Vagina (tissue), 2 donors: ENCODE results near the gene SUCLA2. TPM values are rescaled to one million over a fixed set of nuclear protein-coding genes. Genes with fewer than 3 reads are reported as not detected.

Source experiments
- DNase-seq, 2 donors: peaks; one replicate each; pipeline ENCODE4 v3.0.0-alpha.2; 2017; ENCODE audit errors: extremely low spot score in 2 of 2
- H3K27ac ChIP-seq: fragments of 200-600 bp; sonication (generic); one replicate; pipeline ENCODE4 v1.5.1; 2019
- H3K27me3 ChIP-seq: fragments of 200-600 bp; sonication (generic); one replicate; pipeline ENCODE4 v1.5.1; 2019
- H3K36me3 ChIP-seq, 2 donors: fragments of 200-600 bp; sonication (generic); one replicate each; pipeline ENCODE4 v1.5.1; 2017 to 2019
- H3K4me1 ChIP-seq: fragments of 200-600 bp; sonication (generic); one replicate; pipeline ENCODE4 v1.5.1; 2019
- H3K4me3 ChIP-seq, 2 donors: fragments of 200-600 bp; sonication (generic); 1 replicate in 1 of 2; 2 replicates in 1 of 2; pipeline ENCODE4 v1.5.1; 2016 to 2019
- H3K9me3 ChIP-seq: fragments of 200-600 bp; sonication (generic); one replicate; pipeline ENCODE4 v1.5.1; 2019
- POLR2A ChIP-seq, 2 donors: fragments of 450-650 bp; IDR thresholded peaks; one replicate each; pipeline ENCODE4 v1.6.1; 2017; ENCODE audit warnings: antibody characterized with exemption in 2 of 2, mild to moderate bottlenecking in 2 of 2, moderate library complexity in 2 of 2
- POLR2AphosphoS5 ChIP-seq, 2 donors: sonication (generic); formaldehyde crosslinking; IDR thresholded peaks; one replicate each; pipeline ENCODE4 v1.9.0; 2017; ENCODE audit warnings: antibody characterized with exemption in 2 of 2, mild to moderate bottlenecking in 2 of 2, low read depth in 1 of 2; ENCODE audit not compliant: insufficient read depth in 1 of 2
- intact Hi-C: fragments of 100-400 bp; cut with DNase I; formaldehyde crosslinking; loops from one replicate; pipeline ENCODE4 v1.15.1; 2023
- total RNA-seq: library from RNA; depleted of rRNA; stranded (reverse); fragments of >200 nt; gene quantifications from one replicate; pipeline ENCODE4 v1.2.3, GENCODE V29; 2016
- TF ChIP-seq, protein P1 (sequence below), 3 experiments: fragments of 450-650 bp in 2 of 3; fragments of 200-600 bp in 1 of 3; sonication (generic) in 1 of 3; IDR thresholded peaks; one replicate each; pipeline ENCODE4 v1.5.1; 2017 to 2019; ENCODE audit warnings: antibody characterized with exemption in 3 of 3, mild to moderate bottlenecking in 2 of 3, moderate library complexity in 2 of 3

The SUCLA2 gene
- total RNA-seq, 1 donor from 2014 or later = 51.1 TPM

DNA sequence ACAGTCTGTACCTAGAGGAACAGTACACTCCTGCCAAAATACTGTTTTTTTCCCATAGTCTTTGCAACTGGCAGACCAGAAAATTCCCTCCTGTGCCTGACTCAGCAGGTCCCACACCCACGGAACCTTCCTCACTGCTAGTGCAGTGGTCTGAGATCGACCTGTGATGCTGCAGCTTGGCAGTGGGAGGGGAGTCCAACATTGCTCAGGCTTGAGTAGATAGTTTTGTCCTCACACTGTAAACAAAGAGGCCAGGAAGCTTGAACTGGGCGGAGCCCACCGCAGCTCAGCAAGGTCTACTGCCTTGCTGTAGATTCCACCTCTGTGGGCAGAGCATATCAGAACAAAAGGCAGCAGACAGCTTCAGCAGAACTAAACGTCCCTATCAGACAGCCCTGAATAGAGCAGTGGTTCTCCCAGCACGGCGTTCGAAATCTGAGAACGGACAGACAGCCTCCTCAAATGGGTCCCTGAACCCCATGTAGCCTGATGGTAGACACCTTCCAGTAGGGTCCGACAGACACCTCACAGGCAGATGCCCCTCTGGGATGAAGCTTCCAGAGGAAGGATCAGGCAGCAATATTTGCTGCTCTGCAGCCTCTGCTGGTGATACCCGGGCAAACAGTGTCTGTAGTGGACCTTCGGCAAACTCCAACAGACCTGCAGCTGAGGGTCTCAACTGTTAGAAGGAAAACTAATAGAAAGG, 92.7 kb downstream of the SUCLA2 start:
- Histone ChIP-seq H3K27me3 (no peaks in the 10 kb centered on the region), H3K27ac (no peak overlapping the region), H3K4me1 (no peaks in the 10 kb centered on the region), H3K4me3 (no peak overlapping the region), H3K36me3 (no peaks in the 10 kb centered on the region), H3K9me3 (no peaks in the 10 kb centered on the region)
- no peak for TF ChIP-seq POLR2AphosphoS5 (IDR thresholded peaks at IDR 0.05; ENCODE audit: insufficient read depth in 1 of 2, low read depth in 1 of 2)
- no peak for TF ChIP-seq POLR2A (IDR thresholded peaks at IDR 0.05)
- TF ChIP-seq, protein P1, sequence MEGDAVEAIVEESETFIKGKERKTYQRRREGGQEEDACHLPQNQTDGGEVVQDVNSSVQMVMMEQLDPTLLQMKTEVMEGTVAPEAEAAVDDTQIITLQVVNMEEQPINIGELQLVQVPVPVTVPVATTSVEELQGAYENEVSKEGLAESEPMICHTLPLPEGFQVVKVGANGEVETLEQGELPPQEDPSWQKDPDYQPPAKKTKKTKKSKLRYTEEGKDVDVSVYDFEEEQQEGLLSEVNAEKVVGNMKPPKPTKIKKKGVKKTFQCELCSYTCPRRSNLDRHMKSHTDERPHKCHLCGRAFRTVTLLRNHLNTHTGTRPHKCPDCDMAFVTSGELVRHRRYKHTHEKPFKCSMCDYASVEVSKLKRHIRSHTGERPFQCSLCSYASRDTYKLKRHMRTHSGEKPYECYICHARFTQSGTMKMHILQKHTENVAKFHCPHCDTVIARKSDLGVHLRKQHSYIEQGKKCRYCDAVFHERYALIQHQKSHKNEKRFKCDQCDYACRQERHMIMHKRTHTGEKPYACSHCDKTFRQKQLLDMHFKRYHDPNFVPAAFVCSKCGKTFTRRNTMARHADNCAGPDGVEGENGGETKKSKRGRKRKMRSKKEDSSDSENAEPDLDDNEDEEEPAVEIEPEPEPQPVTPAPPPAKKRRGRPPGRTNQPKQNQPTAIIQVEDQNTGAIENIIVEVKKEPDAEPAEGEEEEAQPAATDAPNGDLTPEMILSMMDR (IDR thresholded peaks at IDR 0.05) = no peak
- no peak for DNase-seq
- intact Hi-C loops = no loop called here

DNA sequence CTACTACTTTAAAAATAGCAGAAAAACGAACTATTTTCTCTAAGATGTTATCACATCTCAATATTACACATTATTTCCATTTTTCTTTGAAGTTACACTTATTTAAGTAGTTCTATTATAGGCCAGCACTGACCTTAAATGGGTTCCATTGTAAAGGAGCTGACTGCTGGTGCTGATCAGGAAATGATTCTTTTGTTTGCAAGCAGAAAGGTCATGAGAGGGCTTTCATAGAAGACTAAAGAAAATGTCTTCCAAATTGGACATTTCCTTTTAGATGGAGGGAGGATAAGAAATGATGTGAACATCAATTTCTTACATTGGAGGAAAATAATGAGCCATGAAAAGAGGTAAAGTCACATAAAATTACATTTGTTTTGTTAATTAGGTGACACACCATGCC, 96.2 kb downstream of the SUCLA2 start:
- no peak overlapping the region for H3K27ac ChIP-seq
- TF ChIP-seq, protein P1 (IDR thresholded peaks at IDR 0.05) = no peak
- TF ChIP-seq POLR2AphosphoS5 (IDR thresholded peaks at IDR 0.05; ENCODE audit: insufficient read depth in 1 of 2, low read depth in 1 of 2) = no peak
- TF ChIP-seq POLR2A (IDR thresholded peaks at IDR 0.05) = no peak

DNA sequence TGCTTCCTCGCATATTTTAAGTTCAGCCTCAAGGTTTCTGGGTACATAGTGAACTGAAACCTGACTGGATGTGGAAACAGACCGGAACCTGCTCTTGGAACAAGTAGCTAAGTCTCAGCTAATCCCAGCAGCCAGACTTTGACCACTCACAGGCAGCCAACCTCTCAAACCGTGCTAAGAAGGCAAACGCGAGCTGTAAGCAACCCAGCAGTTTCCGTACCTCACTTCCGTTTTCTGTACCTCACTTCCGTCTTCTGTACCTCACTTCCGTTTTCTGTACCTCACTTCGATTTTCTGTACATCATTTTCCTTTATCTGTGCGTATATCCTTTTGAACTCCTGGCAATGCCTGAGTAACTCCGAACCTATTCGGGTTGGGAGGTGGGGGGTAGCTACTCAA, 96.8 kb downstream of the SUCLA2 start:
- no peaks in the 10 kb centered on the region for H3K9me3 ChIP-seq
- peak overlapping the region; percentile 33 for H3K27ac ChIP-seq
- intact Hi-C loops = no loop called here
- peak overlapping the region; percentile 22 to 24 for H3K4me3 ChIP-seq
- H3K4me1 ChIP-seq = no peaks in the 10 kb centered on the region
- TF ChIP-seq POLR2AphosphoS5 (IDR thresholded peaks at IDR 0.05; ENCODE audit: insufficient read depth in 1 of 2, low read depth in 1 of 2) (no peak), POLR2A (IDR thresholded peaks at IDR 0.05) (no peak)
- TF ChIP-seq, protein P1 (IDR thresholded peaks at IDR 0.05) = no peak
- no peaks in the 10 kb centered on the region for H3K36me3 ChIP-seq
- no peak for DNase-seq
- H3K27me3 ChIP-seq = no peaks in the 10 kb centered on the region

More for the DNA sequence above, 96.2 kb downstream of the SUCLA2 start:
- no peaks in the 10 kb centered on the region for H3K9me3 ChIP-seq
- no peaks in the 10 kb centered on the region for H3K4me1 ChIP-seq
- intact Hi-C loops = no loop called here
- no peak for DNase-seq
- no peaks in the 10 kb centered on the region for H3K36me3 ChIP-seq
- H3K27me3 ChIP-seq = no peaks in the 10 kb centered on the region
- H3K4me3 ChIP-seq = no peak overlapping the region

DNA sequence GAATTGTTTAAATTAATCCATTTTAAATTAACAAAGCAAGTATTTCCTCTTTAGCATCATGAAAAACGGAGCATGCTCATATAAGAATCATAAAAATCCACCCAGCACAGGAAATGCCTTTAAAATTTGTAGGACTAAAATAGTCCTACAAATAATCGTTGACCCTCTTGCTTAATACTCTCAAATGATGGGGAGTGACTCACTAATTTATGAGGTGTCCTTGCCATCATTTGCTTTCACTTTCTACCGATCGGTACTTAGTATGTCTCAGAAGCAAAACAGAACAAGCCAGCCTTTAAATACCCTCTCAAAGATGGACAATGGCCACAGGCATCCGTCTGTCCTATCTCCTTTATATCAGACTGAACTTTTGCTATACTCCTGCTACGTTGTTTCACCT, 97.2 kb downstream of the SUCLA2 start:
- Histone ChIP-seq H3K9me3 (no peaks in the 10 kb centered on the region), H3K27ac (peak overlapping the region; percentile 33), H3K4me1 (no peaks in the 10 kb centered on the region), H3K4me3 (peak overlapping the region; percentile 22 to 24), H3K27me3 (no peaks in the 10 kb centered on the region), H3K36me3 (no peaks in the 10 kb centered on the region)
- intact Hi-C loops = no loop called here
- DNase-seq = no peak
- no peak for TF ChIP-seq POLR2A (IDR thresholded peaks at IDR 0.05)
- TF ChIP-seq, protein P1 (IDR thresholded peaks at IDR 0.05) = no peak
- no peak for TF ChIP-seq POLR2AphosphoS5 (IDR thresholded peaks at IDR 0.05; ENCODE audit: insufficient read depth in 1 of 2, low read depth in 1 of 2)

DNA sequence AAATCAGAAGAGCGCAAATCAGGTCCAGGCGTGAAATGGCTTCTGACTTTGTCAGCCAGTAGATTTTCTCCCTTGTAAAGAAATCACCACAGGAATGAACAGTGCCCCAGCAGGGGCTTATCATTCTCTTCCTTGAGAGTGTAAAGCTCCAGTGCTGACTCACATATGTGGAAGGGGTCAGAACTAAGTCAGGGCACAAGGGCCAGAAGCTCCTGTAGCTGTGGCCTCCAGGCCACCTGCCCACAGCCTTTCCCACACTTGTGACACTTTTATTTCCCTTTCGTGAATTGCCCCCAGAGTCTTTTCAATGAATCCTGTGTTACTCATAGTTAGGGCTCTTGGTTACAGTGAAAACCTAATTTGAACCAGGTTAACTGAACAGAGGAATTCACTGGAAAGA, 99.6 kb downstream of the SUCLA2 start:
- intact Hi-C loops = no loop called here

More for the DNA sequence above, 99.6 kb downstream of the SUCLA2 start:
- Histone ChIP-seq H3K27ac (no peak overlapping the region), H3K4me1 (no peaks in the 10 kb centered on the region), H3K9me3 (no peaks in the 10 kb centered on the region), H3K27me3 (no peaks in the 10 kb centered on the region), H3K4me3 (no peak overlapping the region), H3K36me3 (no peaks in the 10 kb centered on the region)
- no peak for DNase-seq
- TF ChIP-seq POLR2A (IDR thresholded peaks at IDR 0.05) (no peak), POLR2AphosphoS5 (IDR thresholded peaks at IDR 0.05; ENCODE audit: insufficient read depth in 1 of 2, low read depth in 1 of 2) (no peak)
- TF ChIP-seq, protein P1 (IDR thresholded peaks at IDR 0.05) = no peak
